Stimulated activated naive CD4-positive, alpha-beta T cell (primary cell): ENCODE measurements around the gene SPATA21.

ENCODE experiments used
- DNase-seq, 6 experiments: peaks; one replicate each; lab custom pipeline; 2025; lab: John Stamatoyannopoulos, UW

SPATA21 gene

DNA sequence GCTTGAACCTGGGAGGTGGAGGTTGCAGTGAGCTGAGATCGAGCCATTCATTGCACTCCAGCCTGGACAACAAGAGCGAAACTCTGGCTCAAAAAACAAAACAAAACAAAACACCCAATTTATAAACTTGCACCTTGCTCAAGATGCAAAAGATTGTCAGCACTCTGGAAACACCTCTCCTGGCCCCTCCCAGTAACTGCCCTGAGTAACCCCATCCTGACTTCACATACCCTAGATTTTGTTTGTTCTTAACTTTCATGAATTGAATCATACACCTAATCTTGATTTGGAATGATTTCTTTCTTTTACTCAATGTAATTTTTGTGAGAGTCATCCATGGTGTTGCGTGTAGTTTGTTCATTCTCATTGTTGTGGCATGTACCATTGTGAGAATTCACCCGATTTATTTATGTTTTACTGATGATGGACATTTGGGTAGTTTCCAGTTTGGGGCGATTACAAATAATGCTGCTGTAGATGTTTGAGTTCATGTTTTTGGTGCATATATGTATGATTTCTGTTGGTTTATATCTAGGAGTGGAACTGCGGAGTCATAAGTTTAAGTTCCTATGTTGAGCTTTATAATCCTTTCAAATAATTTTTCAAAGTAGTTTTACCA lies 13.7 kb upstream of the SPATA21 start:
- DNase-seq: no peak

- DNase-seq: no peak
These were observed 12.4 kb upstream of the SPATA21 start for GRCh38 chr1:16449666-16450065.

- no peak for DNase-seq
These were observed 11.8 kb upstream of the SPATA21 start for GRCh38 chr1:16449065-16449464.

- no peak for DNase-seq
These were observed 10.4 kb upstream of the SPATA21 start for GRCh38 chr1:16447641-16448040.

- DNase-seq: no peak
These were observed 8.9 kb upstream of the SPATA21 start for GRCh38 chr1:16446116-16446515.

DNA sequence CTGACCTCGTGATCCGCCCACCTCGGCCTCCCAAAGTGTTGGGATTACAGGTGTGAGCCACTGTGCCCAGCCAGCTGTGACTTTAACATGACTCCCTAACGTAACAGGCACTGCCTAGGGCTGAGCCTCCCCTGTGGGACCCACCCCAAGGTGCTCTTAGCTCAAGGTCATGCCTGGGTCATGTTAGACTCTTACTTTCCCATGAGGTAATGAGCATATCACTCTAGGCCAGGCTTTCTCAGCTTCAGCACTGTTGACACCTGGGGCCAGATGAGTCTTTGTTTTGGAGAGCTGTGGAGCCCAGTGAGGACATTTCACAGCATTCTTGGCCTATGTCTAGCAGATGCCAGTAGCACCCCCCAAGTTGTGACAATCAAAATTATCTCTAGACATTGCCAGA lies 7.8 kb upstream of the SPATA21 start:
- no peak for DNase-seq

DNA sequence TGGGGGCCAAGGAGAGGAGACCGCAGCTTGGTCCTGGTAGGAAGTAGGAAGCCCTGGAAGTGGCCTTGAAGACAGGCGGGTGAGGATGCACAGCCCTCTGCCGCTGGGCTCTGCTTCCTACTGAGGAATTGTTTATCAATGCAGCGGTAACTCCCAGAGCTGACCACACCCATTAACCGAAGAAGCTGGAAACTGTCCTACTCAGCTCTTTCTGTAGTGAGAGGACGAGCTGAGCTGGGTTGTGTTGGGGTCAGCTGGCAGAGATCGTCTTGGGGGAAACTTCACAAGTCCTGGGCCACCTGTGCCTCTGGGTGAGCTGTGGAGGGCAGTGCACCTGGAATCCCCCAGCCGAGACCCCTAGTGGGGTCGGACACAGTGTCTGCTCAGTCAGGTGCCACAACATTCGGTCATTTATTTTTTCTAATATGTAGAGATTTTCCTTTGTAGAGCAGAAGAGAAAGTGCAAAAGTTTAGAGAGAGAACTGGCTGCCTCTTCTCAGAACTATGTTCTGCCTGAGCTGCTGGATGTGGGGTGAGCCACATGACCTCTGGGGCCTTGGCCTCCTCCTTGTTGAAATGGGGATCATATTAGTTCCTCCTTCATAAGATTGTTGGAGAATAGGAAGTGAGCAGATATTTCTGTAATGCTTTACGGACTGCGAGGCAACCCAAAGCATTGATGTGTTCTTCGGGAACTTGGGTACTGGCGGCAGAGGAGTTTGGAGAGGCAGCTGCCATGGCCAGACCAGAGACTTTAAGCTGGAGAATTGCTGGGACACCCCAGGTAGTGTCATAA lies 6.9 kb upstream of the SPATA21 start:
- DNase-seq: no peak

DNA sequence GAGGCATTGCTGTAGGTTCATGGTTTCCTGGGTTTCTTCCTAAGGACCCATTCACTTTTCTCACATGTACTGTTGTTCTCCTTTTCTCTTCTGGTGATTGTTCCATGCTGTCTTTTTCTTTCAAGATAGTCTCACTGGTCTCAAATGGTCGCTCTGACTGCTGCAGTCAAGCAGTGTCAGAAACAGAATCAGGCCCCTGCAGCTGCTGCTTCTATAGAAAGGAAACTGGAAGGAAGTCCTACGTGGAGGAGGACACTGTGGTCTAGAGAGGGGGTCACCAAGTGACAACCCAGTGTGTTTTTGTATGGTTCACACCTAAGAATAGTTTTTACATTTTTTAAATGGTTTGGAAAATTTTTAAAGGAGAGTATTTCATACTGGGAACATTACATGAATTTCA lies 5.7 kb upstream of the SPATA21 start:
- DNase-seq: no peak

- peak in 1 of 6 experiments; percentile 2 for DNase-seq
These were observed 5.0 kb upstream of the SPATA21 start for GRCh38 chr1:16442265-16442664.

DNA sequence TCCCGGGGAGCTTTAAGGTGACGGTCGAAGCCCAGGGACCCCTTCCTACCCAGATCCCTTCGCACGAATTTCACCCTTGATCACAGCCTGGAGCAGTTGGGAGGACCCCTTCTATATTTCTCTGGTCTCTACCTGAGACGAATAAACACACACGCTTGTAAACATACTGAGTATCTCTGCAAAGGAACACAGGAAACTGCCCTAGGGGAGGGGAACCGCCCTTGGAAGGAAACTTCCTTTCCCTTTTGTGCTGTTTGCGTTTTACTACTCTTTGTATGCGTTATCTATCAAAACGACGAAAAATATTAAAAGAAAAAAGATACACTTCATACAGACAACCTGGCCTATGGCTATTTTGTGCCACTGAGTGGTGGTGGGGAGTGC lies 4.0 kb upstream of the SPATA21 start:
- peak in 3 of 6 experiments; percentile 71 to 82 (median 72) for DNase-seq

DNA sequence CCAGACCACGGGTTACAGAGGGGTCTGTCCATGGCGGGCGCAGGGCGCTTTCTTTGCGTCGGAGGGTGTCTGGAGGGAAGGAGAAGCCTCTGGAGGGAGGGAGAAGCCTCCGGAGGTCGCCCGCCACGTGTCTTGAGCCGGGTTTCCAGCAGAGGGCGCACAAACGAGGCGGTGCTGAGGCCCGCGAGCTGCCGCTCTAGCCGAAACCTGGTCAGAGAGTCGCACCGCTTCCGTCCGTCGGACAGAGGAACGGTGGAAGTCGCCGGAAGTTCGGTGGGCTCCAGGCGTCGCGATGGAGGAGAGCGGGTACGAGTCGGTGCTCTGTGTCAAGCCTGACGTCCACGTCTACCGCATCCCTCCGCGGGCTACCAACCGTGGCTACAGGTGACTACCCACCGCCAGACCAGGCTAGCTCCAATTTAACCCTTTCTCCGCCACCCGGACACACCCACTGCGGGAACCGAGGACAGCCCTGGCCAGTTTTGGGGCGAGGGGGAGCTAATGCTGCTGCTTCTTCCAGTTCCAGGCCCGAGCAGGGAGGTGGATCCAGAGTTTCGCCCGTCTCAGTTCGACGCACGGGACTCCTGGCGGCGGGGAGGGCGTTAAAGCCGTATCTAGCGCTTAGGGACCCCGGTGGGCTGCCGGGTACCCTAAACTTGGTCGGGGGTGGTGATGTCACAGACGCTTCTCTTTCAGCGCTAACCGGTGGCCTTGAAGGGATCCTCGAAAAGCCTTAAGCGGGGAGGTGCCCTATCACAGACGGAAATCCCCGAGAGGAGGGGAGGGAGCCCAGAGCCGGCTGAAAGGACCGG lies 3.5 kb upstream of the SPATA21 start, which contains the start of gene NECAP2:
Gene NECAP2, plus strand, starts transcription at position 255 of the 812 bp plus-strand sequence. Its CDS starts 38 bp downstream, at position 293.
- peak; percentile 73 to 91 (median 84) for DNase-seq

DNA sequence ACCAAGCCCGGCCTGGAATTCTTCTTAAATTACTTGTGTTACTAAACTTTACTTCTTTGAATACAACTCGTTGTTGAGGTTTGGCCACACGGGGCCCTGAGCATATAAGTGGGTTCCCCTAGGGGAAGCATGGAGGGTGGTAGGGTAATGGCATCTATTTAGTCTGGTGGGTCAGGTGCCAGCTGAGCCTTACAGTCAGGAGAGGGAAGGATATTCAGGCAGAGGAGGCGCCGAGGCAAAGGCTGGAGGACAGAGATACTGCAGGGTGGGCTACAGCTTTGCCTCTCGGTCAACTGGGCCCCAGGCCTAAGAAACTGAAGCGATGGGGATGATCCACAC lies 2.9 kb upstream of the SPATA21 start:
- DNase-seq: no peak

GRCh38 chr1:16438924-16439323 lies 1.7 kb upstream of the SPATA21 start:
- DNase-seq: no peak

GRCh38 chr1:16438516-16438915 lies 1.3 kb upstream of the SPATA21 start:
- no peak for DNase-seq

GRCh38 chr1:16434501-16434900 lies 2.7 kb downstream of the SPATA21 start:
- no peak for DNase-seq

- no peak for DNase-seq
These were observed 3.2 kb downstream of the SPATA21 start for GRCh38 chr1:16434007-16434406.

- DNase-seq: no peak
These were observed 4.2 kb downstream of the SPATA21 start for GRCh38 chr1:16433030-16433429.

GRCh38 chr1:16430606-16431005 lies 6.6 kb downstream of the SPATA21 start:
- no peak for DNase-seq

GRCh38 chr1:16425125-16426025 lies 11.8 kb downstream of the SPATA21 start:
- no peak for DNase-seq

DNA sequence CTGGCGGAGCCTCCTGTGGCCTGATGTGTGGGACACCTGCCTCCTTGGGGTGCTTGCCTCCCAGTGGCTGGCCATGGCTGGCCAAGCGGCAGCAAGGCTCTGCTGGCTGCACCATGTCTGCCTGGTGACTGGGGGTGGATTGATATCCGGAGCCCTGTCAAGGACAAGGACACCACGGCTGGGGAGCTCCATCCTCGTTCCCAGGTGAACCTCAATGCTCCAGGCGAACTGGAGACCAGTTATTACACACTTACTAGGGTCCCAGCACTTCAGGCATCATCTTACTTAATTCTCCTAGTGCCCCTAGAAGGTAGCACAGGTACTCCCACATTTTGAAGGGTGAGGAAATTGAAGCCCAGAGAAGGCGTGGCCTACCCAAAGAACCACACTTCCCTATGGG lies 15.2 kb downstream of the SPATA21 start:
- no peak for DNase-seq

DNA sequence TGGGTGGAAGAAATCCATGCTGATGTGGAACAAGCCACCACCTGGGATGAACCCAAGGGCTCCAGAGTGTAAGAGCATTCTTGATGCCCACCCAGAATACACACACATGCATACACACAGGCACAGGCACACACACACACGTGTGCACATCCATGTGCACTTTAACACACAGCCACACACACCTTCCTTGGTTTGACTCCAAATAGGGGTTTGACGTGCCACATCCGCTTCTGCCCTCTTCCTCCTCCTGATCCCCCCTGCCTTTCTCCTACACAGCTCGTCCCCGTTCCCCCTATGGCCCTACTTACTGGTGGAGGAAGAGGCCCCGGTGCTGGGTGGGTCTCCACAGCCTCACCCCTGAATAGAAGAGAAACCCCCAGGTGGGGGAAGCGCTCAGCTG lies 16.0 kb downstream of the SPATA21 start:
- DNase-seq: no peak
